ENCODE measurements around the gene PTPRM.

PTPRM gene

GRCh38 chr18:7726522-7726921 lies 159.4 kb downstream of the PTPRM start:
- H3K4me1 ChIP-seq (ENCODE audit: low read length) = no peaks in the 10 kb centered on the region
- H2AFZ ChIP-seq (ENCODE audit: low read length) = no peak overlapping the region
- H3K9ac ChIP-seq (ENCODE audit: low read length) = no peak overlapping the region
- no peak overlapping the region for H3K27ac ChIP-seq (ENCODE audit: low read length)
- DNase-seq = no peak
- H3K4me2 ChIP-seq (ENCODE audit: low read depth, low read length) = no peak overlapping the region
- H3K27me3 ChIP-seq (replicated peaks; ENCODE audit: insufficient read depth, low read length) = no peaks in the 10 kb centered on the region
- H3K9me2 ChIP-seq (replicated peaks; ENCODE audit: insufficient read depth, low read length) = no peaks in the 10 kb centered on the region
- H4K20me1 ChIP-seq (ENCODE audit: insufficient read depth, low read length) = no peaks in the 10 kb centered on the region
- no peak overlapping the region for H3K4me3 ChIP-seq (ENCODE audit: low read length)
- no peaks in the 10 kb centered on the region for H3K79me2 ChIP-seq (ENCODE audit: low read length)
- H3F3A ChIP-seq (ENCODE audit: insufficient read depth, low read length) = no peaks in the 10 kb centered on the region
- H3K36me3 ChIP-seq (replicated peaks; ENCODE audit: insufficient read depth, low read length) = no peaks in the 10 kb centered on the region
- no peaks in the 10 kb centered on the region for H3K9me3 ChIP-seq (replicated peaks; ENCODE audit: insufficient read depth, low read length)
- TF ChIP-seq EZH2phosphoT487 (IDR thresholded peaks at IDR 0.05; ENCODE audit: low read length) (no peak), CTCF (IDR thresholded peaks at IDR 0.05; ENCODE audit: low read length) (no peak), EZH2 (optimal IDR thresholded peaks at IDR 0.05; ENCODE audit: low read depth, low read length) (no peak)

GRCh38 chr18:7727361-7728076 lies 160.4 kb downstream of the PTPRM start:
- H3K27ac ChIP-seq (ENCODE audit: low read length) = no peak overlapping the region

GRCh38 chr18:7728297-7728696 lies 161.2 kb downstream of the PTPRM start:
- no peaks in the 10 kb centered on the region for H3F3A ChIP-seq (ENCODE audit: insufficient read depth, low read length)
- no peaks in the 10 kb centered on the region for H3K9me3 ChIP-seq (replicated peaks; ENCODE audit: insufficient read depth, low read length)
- H3K4me3 ChIP-seq (ENCODE audit: low read length) = no peak overlapping the region
- H2AFZ ChIP-seq (ENCODE audit: low read length) = no peak overlapping the region
- H4K20me1 ChIP-seq (ENCODE audit: insufficient read depth, low read length) = no peaks in the 10 kb centered on the region
- no peaks in the 10 kb centered on the region for H3K27me3 ChIP-seq (replicated peaks; ENCODE audit: insufficient read depth, low read length)
- DNase-seq = no peak
- no peaks in the 10 kb centered on the region for H3K36me3 ChIP-seq (replicated peaks; ENCODE audit: insufficient read depth, low read length)
- H3K79me2 ChIP-seq (ENCODE audit: low read length) = no peaks in the 10 kb centered on the region
- no peaks in the 10 kb centered on the region for H3K4me1 ChIP-seq (ENCODE audit: low read length)
- H3K4me2 ChIP-seq (ENCODE audit: low read depth, low read length) = no peak overlapping the region
- no peak overlapping the region for H3K27ac ChIP-seq (ENCODE audit: low read length)
- TF ChIP-seq EZH2phosphoT487 (IDR thresholded peaks at IDR 0.05; ENCODE audit: low read length) (no peak), EZH2 (optimal IDR thresholded peaks at IDR 0.05; ENCODE audit: low read depth, low read length) (no peak), CTCF (IDR thresholded peaks at IDR 0.05; ENCODE audit: low read length) (no peak)
- H3K9me2 ChIP-seq (replicated peaks; ENCODE audit: insufficient read depth, low read length) = no peaks in the 10 kb centered on the region
- no peak overlapping the region for H3K9ac ChIP-seq (ENCODE audit: low read length)

More at GRCh38 chr18:7727361-7728076, 160.4 kb downstream of the PTPRM start:
- TF ChIP-seq CTCF (IDR thresholded peaks at IDR 0.05; ENCODE audit: low read length) = no peak
- no peak for TF ChIP-seq EZH2 (optimal IDR thresholded peaks at IDR 0.05; ENCODE audit: low read depth, low read length)
- TF ChIP-seq EZH2phosphoT487 (IDR thresholded peaks at IDR 0.05; ENCODE audit: low read length) = no peak
- Histone ChIP-seq H3K4me1 (ENCODE audit: low read length) (no peaks in the 10 kb centered on the region), H3K79me2 (ENCODE audit: low read length) (no peaks in the 10 kb centered on the region), H2AFZ (ENCODE audit: low read length) (no peak overlapping the region), H4K20me1 (ENCODE audit: insufficient read depth, low read length) (no peaks in the 10 kb centered on the region), H3K4me2 (ENCODE audit: low read depth, low read length) (no peak overlapping the region), H3K9me2 (replicated peaks; ENCODE audit: insufficient read depth, low read length) (no peaks in the 10 kb centered on the region), H3K27me3 (replicated peaks; ENCODE audit: insufficient read depth, low read length) (no peaks in the 10 kb centered on the region), H3K4me3 (ENCODE audit: low read length) (no peak overlapping the region), H3K9me3 (replicated peaks; ENCODE audit: insufficient read depth, low read length) (no peaks in the 10 kb centered on the region), H3K36me3 (replicated peaks; ENCODE audit: insufficient read depth, low read length) (no peaks in the 10 kb centered on the region), H3F3A (ENCODE audit: insufficient read depth, low read length) (no peaks in the 10 kb centered on the region), H3K9ac (ENCODE audit: low read length) (no peak overlapping the region)
- DNase-seq = no peak
